K562 (cell line): ENCODE results near the gene CHD6. TPM values are rescaled to one million over a fixed set of nuclear protein-coding genes. Genes with fewer than 3 reads are reported as not detected.
"Not testable (repeated sequence)": the region's sequence is repeated elsewhere in the genome, so short reads cannot be mapped to it uniquely, and the experiment has no call there.

Experiments
- ATAC-seq: fragments of 200-7000 bp; cut with Tn5 transposase; 3 replicates; pipeline ENCODE4 v1.9.1; 2020; ENCODE audit warnings: moderate library complexity
- BruUV-seq: library from RNA; stranded (reverse); fragments of 400-500 nt; replicated peaks from 2 replicates; lab custom pipeline; 2021; lab: Mats Ljungman, UMichigan
- CTCF ChIA-PET: fragments of 300-600 bp; formaldehyde crosslinking; extraction: SDS; loops from one replicate; lab custom pipeline; 2021; ENCODE audit warnings: low intra/inter-chr PET ratio; lab: Yijun Ruan, JAX
- POLR2A ChIA-PET: fragments of 300-600, 350-650 bp; sonication (Branson Sonifier 250); formaldehyde crosslinking; extraction: SDS; loops from one replicate; lab custom pipeline; 2021; ENCODE audit warnings: antibody characterized with exemption, inconsistent platforms; lab: Yijun Ruan, JAX
- DNase-seq, 4 experiments: peaks; one replicate each; pipeline versions ENCODE4 v3.0.0 to v3.0.0-alpha.2; 2011 to 2018; ENCODE audit warnings: low spot score in 3 of 4, mixed read lengths in 3 of 4; ENCODE audit errors: extremely low read depth in 1 of 4
- FAIRE-seq: peaks from 2 replicates; lab custom pipeline; 2011; peaks lifted over from hg19 to GRCh38; lab: Jason Lieb, UNC
- H2AFZ ChIP-seq: 2 replicates; pipeline ENCODE4 v1.6.0; 2011; ENCODE audit warnings: low read depth, low read length, control low read depth, inconsistent platforms
- H3K27ac ChIP-seq: fragments of 200-600 bp; 3 replicates; pipeline ENCODE4 v1.8.0; 2011; ENCODE audit warnings: low read depth, mild to moderate bottlenecking, control low read depth, inconsistent platforms, low read length, moderate library complexity, mixed read lengths; ENCODE audit errors: extremely low read depth
- H3K27me3 ChIP-seq, 2 experiments: fragments of 300-600 bp in 1 of 2; 2 replicates in 1 of 2; 3 replicates in 1 of 2; pipeline versions ENCODE4 v1.6.0 to v1.8.0; 2011; ENCODE audit warnings: inconsistent platforms in 2 of 2, low read length in 2 of 2, mild to moderate bottlenecking in 1 of 2, mixed read lengths in 1 of 2, moderate library complexity in 1 of 2; ENCODE audit not compliant: control insufficient read depth in 2 of 2, insufficient read depth in 2 of 2
- H3K36me3 ChIP-seq: fragments of 300-600 bp; 3 replicates; pipeline ENCODE4 v1.8.0; 2011; ENCODE audit warnings: mild to moderate bottlenecking, low read length, inconsistent platforms; ENCODE audit not compliant: control insufficient read depth, insufficient read depth
- H3K4me1 ChIP-seq, 2 experiments: fragments of 200-600 bp in 1 of 2; replicated peaks in 1 of 2; 2 replicates in 1 of 2; 3 replicates in 1 of 2; pipeline versions ENCODE4 v1.5.1 to v1.8.0; 2011; ENCODE audit warnings: inconsistent platforms in 2 of 2, low read length in 2 of 2, mild to moderate bottlenecking in 1 of 2, mixed read lengths in 1 of 2, moderate library complexity in 1 of 2; ENCODE audit not compliant: control insufficient read depth in 2 of 2, insufficient read depth in 2 of 2
- H3K4me2 ChIP-seq: 2 replicates; pipeline ENCODE4 v1.6.1; 2011; ENCODE audit warnings: low read length, control low read depth, inconsistent platforms, mixed read lengths; ENCODE audit not compliant: insufficient read depth
- H3K4me3 ChIP-seq: fragments of 200-600 bp; sonication (generic), shearing (Covaris generic); 2 replicates; pipeline ENCODE4 v1.5.1; 2016; ENCODE audit warnings: control low read depth, inconsistent platforms
- H3K79me2 ChIP-seq: fragments of 200-600 bp; 3 replicates; pipeline ENCODE4 v1.8.0; 2011; ENCODE audit warnings: low read length, inconsistent platforms; ENCODE audit not compliant: control insufficient read depth, insufficient read depth
- H3K9ac ChIP-seq, 2 experiments: 2 replicates each; pipeline versions ENCODE4 v1.6.0 to v1.6.1; 2011; ENCODE audit warnings: low read depth in 2 of 2, low read length in 2 of 2, control low read depth in 1 of 2, inconsistent platforms in 1 of 2, mild to moderate bottlenecking in 1 of 2, mixed read lengths in 1 of 2; ENCODE audit not compliant: insufficient read depth in 1 of 2
- H3K9me1 ChIP-seq: one replicate; pipeline ENCODE4 v1.6.0; 2011; ENCODE audit warnings: inconsistent platforms, mild to moderate bottlenecking, low read length, moderate library complexity; ENCODE audit not compliant: control insufficient read depth, insufficient read depth
- H3K9me3 ChIP-seq: replicated peaks from 2 replicates; pipeline ENCODE4 v1.5.1; 2011; ENCODE audit warnings: low read depth, low read length, inconsistent platforms; ENCODE audit not compliant: control insufficient read depth, insufficient read depth
- H4K20me1 ChIP-seq: replicated peaks from 2 replicates; pipeline ENCODE4 v1.6.1; 2011; ENCODE audit warnings: low read length, inconsistent platforms, mixed read lengths; ENCODE audit not compliant: control insufficient read depth, insufficient read depth
- BCOR ChIP-seq: fragments of 450-650 bp; IDR thresholded peaks from 2 replicates; pipeline ENCODE4 v1.6.1; 2016
- RBM25 ChIP-seq: fragments of 200-400 bp; formaldehyde crosslinking; IDR thresholded peaks from 2 replicates; pipeline ENCODE4 v1.6.1; 2018; ENCODE audit warnings: low read length, low read depth, moderate library complexity; ENCODE audit not compliant: severe bottlenecking
- ZBTB11 ChIP-seq, 3 experiments: fragments of 200-800 bp in 1 of 3; fragments of 250-450 bp in 1 of 3; fragments of 450-650 bp in 1 of 3; sonication (Bioruptor Pico) in 1 of 3; sonication (Bioruptor generic) in 1 of 3; formaldehyde crosslinking in 1 of 3; IDR thresholded peaks; 2 replicates each; pipeline versions ENCODE4 v1.6.1 to v1.8.0; 2016 to 2022; ENCODE audit warnings: mild to moderate bottlenecking in 2 of 3, missing genetic modification characterization in 2 of 3, missing compliant biosample characterization in 1 of 3, moderate library complexity in 1 of 3
- ZNF121 ChIP-seq: sonication (generic); formaldehyde crosslinking; conservative IDR thresholded peaks from 2 replicates; pipeline ENCODE4 v1.8.0; 2022; ENCODE audit warnings: missing genetic modification reagents
- WGBS: fragments of 100-300 bp; shearing (Covaris generic); methylation state at CpG from one replicate; pipeline ENCODE4 v1.1.6; 2016; ENCODE audit warnings: low coverage, mixed read lengths; ENCODE audit not compliant: insufficient coverage; ENCODE audit errors: missing lambda C conversion rate; 5-methylcytosine and 5-hydroxymethylcytosine counted together
- in situ Hi-C: fragments of 300-500 bp; cut with MboI; formaldehyde crosslinking; loops from 4 replicates; pipeline ENCODE4 v1.15.0; 2018; ENCODE audit warnings: inconsistent platforms, mixed read lengths
- intact Hi-C: fragments of 100-400 bp; cut with micrococcal nuclease; formaldehyde crosslinking; loops from 2 replicates; pipeline ENCODE4 v1.14.2; 2022
- polyA plus RNA-seq, 8 experiments: library from polyadenylated mRNA; depleted of rRNA in 4 of 8; stranded (reverse) in 5 of 8; unstranded in 3 of 8; fragments of >200 nt; fragmentation: Nextera tagmentation in 2 of 8; fragmentation: Illumina TruSeq in 1 of 8; extraction: Ambion mirVana in 2 of 8; extraction: Trizol in 1 of 8; gene quantifications; 2 replicates each; pipeline versions ENCODE4 v1.2.1 to v1.2.3, GENCODE V29; 2011 to 2014; ENCODE audit warnings: inconsistent platforms in 1 of 8, missing spikeins in 1 of 8
- total RNA-seq, 7 experiments: library from RNA; depleted of rRNA in 6 of 7; stranded (reverse); fragments of >200 nt in 6 of 7; fragmentation: Illumina TruSeq in 2 of 7; extraction: Trizol in 2 of 7; gene quantifications; 2 replicates each; pipeline versions ENCODE4 v1.2.1 to v1.2.3, GENCODE V29; 2011 to 2021; ENCODE audit warnings: low replicate concordance in 1 of 7

CHD6 gene
- total and polyA plus RNA-seq, 9 of the 15 experiments (the other 6 are each of a cell fraction or from before 2014, with no cell fraction given), result 3.9 to 24.2 (median 12.8) TPM

- TF ChIP-seq ZBTB11 (CRISPR knock-in tag; IDR thresholded peaks at IDR 0.05) (peak in 1 of 3 experiments; percentile 38; a peak in 1 of 6 replicates), BCOR (0 out of 2 replicates have a peak, but pooled peaks have one; percentile 46)
- TF ChIP-seq, all 486 proteins: peak for 12
Observed at GRCh38 chr20:41537865-41538264, 80.3 kb downstream of the CHD6 start (continued).

GRCh38 chr20:41535551-41535950 is 82.6 kb downstream of the CHD6 start:
- H3K27me3 ChIP-seq, FAIRE-seq, H3K4me3 ChIP-seq, H3K27ac ChIP-seq, H3K9me1 ChIP-seq, H3K9ac ChIP-seq, in situ Hi-C loops, ATAC-seq, H4K20me1 ChIP-seq: not testable (repeated sequence)
- peaks cover 16% of the 10 kb centered on the region for H3K36me3 ChIP-seq
- peaks cover 22% of the 10 kb centered on the region; the same call in 2 of the 3 replicates for H3K79me2 ChIP-seq
- peaks cover 0 to 13% of the 10 kb centered on the region in 2 experiments; a peak in 3 of 5 replicates for H3K4me1 ChIP-seq
- TF ChIP-seq RBM25 (peak; percentile 33), ZNF121 (CRISPR knock-in tag) (peak; percentile 86)
- TF ChIP-seq, all 486 proteins: peak for 2; not testable (repeated sequence) for 484
- CTCF ChIA-PET, DNase-seq, intact Hi-C loops, H2AFZ ChIP-seq, BruUV-seq: not testable (repeated sequence)
- Histone ChIP-seq H3K9me3 (peaks cover 10% of the 10 kb centered on the region), H3K4me2 (peak overlapping the region; percentile 7; the same call in 1 of the 2 replicates)
- 93% methylated on average over 1 of the region's 1 CpG for WGBS
- POLR2A ChIA-PET, result interaction anchor here (0.7 to 3.3 kb wide), 2 partner anchors 10 to 129 kb away, joined by 3 to 15 read pairs; no protein-coding TSS in a partner anchor
